Gastroesophageal sphincter (tissue), 4 donors: Measurements from ENCODE around the gene BAHCC1. TPM values are rescaled to one million over a fixed set of nuclear protein-coding genes. Genes with fewer than 3 reads are reported as not detected.

Experiments used
- ATAC-seq: fragments of 150-250 bp; one replicate; pipeline ENCODE4 v1.9.1; 2016; ENCODE audit warnings: mild to moderate bottlenecking, moderate library complexity
- H3K27ac ChIP-seq, 4 donors: fragments of 200-600 bp; sonication (generic) in 3 of 4; 1 replicate in 3 of 4; 2 replicates in 1 of 4; pipeline ENCODE4 v1.5.1; 2016 to 2019
- H3K27me3 ChIP-seq: fragments of 200-600 bp; sonication (generic); one replicate; pipeline ENCODE4 v1.5.1; 2019
- H3K36me3 ChIP-seq, 2 donors: fragments of 200-600 bp; sonication (generic); one replicate each; pipeline ENCODE4 v1.5.1; 2019; ENCODE audit warnings: control low read depth in 1 of 2
- H3K4me1 ChIP-seq, 3 donors: fragments of 200-600 bp; sonication (generic); 1 replicate in 2 of 3; 2 replicates in 1 of 3; pipeline ENCODE4 v1.5.1; 2016 to 2019; ENCODE audit warnings: control low read depth in 2 of 3
- H3K4me3 ChIP-seq, 2 donors: fragments of 200-600 bp; sonication (generic); one replicate each; pipeline ENCODE4 v1.5.1; 2019; ENCODE audit warnings: mild to moderate bottlenecking in 1 of 2, moderate library complexity in 1 of 2
- H3K9me3 ChIP-seq, 3 donors: fragments of 200-600 bp; sonication (generic); one replicate each; pipeline ENCODE4 v1.5.1; 2017 to 2019; ENCODE audit warnings: control low read depth in 2 of 3
- CTCF ChIP-seq, 4 experiments: fragments of 200-600 bp in 2 of 4; fragments of 450-650 bp in 2 of 4; sonication (generic) in 1 of 4; IDR thresholded peaks; one replicate each; pipeline ENCODE4 v1.5.1; 2017 to 2019; ENCODE audit warnings: antibody characterized with exemption in 4 of 4, mild to moderate bottlenecking in 2 of 4, moderate library complexity in 2 of 4
- EP300 ChIP-seq: sonication (generic); formaldehyde crosslinking; IDR thresholded peaks from one replicate; pipeline ENCODE4 v1.6.1; 2017; ENCODE audit warnings: antibody characterized with exemption, mild to moderate bottlenecking
- POLR2A ChIP-seq, 2 donors: fragments of 450-650 bp; IDR thresholded peaks; one replicate each; pipeline ENCODE4 v1.6.1; 2017; ENCODE audit warnings: antibody characterized with exemption in 2 of 2, mild to moderate bottlenecking in 2 of 2, moderate library complexity in 1 of 2
- POLR2AphosphoS5 ChIP-seq: sonication (generic); formaldehyde crosslinking; IDR thresholded peaks from one replicate; pipeline ENCODE4 v1.6.1; 2017; ENCODE audit warnings: antibody characterized with exemption
- WGBS, 2 donors: methylation state at CpG; one replicate each; pipeline ENCODE4 v1.1.5; 2018; ENCODE audit warnings: low coverage in 1 of 2; 5-methylcytosine and 5-hydroxymethylcytosine counted together
- total RNA-seq, 4 donors: library from RNA; depleted of rRNA; stranded (reverse); fragments of >200 nt; gene quantifications; one replicate each; pipeline ENCODE4 v1.1.0, GENCODE V29; 2016

BAHCC1 gene
- total RNA-seq, 4 donors from 2014 or later, result 17.5 to 34.3 (median 19.5) TPM

- Histone ChIP-seq H3K4me1 (peaks cover 26 to 86% (median 62%) of the 10 kb centered on the region in 3 donors), H3K27ac (peak overlapping the region in 2 of 4 donors; percentile 62 to 75), H3K36me3 (peaks cover 0 to 8% of the 10 kb centered on the region in 2 donors), H3K27me3 (no peaks in the 10 kb centered on the region), H3K4me3 (no peak overlapping the region), H3K9me3 (no peaks in the 10 kb centered on the region)
- no peak for TF ChIP-seq CTCF (IDR thresholded peaks at IDR 0.05)
- no peak for TF ChIP-seq POLR2AphosphoS5
- no peak for TF ChIP-seq POLR2A (IDR thresholded peaks at IDR 0.05)
- no peak for TF ChIP-seq EP300
- no peak for ATAC-seq
- WGBS, 2 donors, result 91 to 100% methylated on average over 2 to 3 of the region's 22 CpGs
These were observed 31.3 kb downstream of the BAHCC1 start for GRCh38 chr17:81426393-81427172.

- TF ChIP-seq CTCF (IDR thresholded peaks at IDR 0.05) (no peak), EP300 (no peak), POLR2A (IDR thresholded peaks at IDR 0.05) (no peak), POLR2AphosphoS5 (peak; percentile 78)
- Histone ChIP-seq H3K9me3 (no peaks in the 10 kb centered on the region), H3K27ac (peak overlapping the region in 3 of 4 donors; percentile 62 to 75 (median 72)), H3K27me3 (no peaks in the 10 kb centered on the region), H3K4me3 (no peak overlapping the region), H3K4me1 (peaks cover 24 to 84% (median 54%) of the 10 kb centered on the region in 3 donors), H3K36me3 (peaks cover 0 to 8% of the 10 kb centered on the region in 2 donors)
- 40 to 57% methylated on average over 2 to 9 of the region's 41 CpGs for WGBS, 2 donors
- no peak for ATAC-seq
These were observed 32.2 kb downstream of the BAHCC1 start for GRCh38 chr17:81427173-81428120.

- no peaks in the 10 kb centered on the region for H3K27me3 ChIP-seq
- no peak overlapping the region for H3K4me3 ChIP-seq
- WGBS, 2 donors, result no CpG with 5 or more reads among the region's 12 CpGs
- H3K36me3 ChIP-seq, result peaks cover 0 to 8% of the 10 kb centered on the region in 2 donors
- peak overlapping the region in 3 of 4 donors; percentile 62 to 75 (median 72) for H3K27ac ChIP-seq
- H3K4me1 ChIP-seq, result peaks cover 18 to 82% (median 47%) of the 10 kb centered on the region in 3 donors
- TF ChIP-seq CTCF (IDR thresholded peaks at IDR 0.05) (no peak), POLR2AphosphoS5 (no peak), POLR2A (IDR thresholded peaks at IDR 0.05) (no peak), EP300 (no peak)
- H3K9me3 ChIP-seq, result no peaks in the 10 kb centered on the region
- ATAC-seq, result no peak
These were observed 32.9 kb downstream of the BAHCC1 start for GRCh38 chr17:81428121-81428515.

GRCh38 chr17:81428516-81428915 is 33.3 kb downstream of the BAHCC1 start:
- H3K27me3 ChIP-seq, result no peaks in the 10 kb centered on the region

More at GRCh38 chr17:81428516-81428915, 33.3 kb downstream of the BAHCC1 start:
- no peak for ATAC-seq
- H3K4me3 ChIP-seq, result no peak overlapping the region
- WGBS, 2 donors, result 63% methylated on average over 7 of the region's 11 CpGs; no CpG with 5 or more reads in 1 of the 2 donors
- peak overlapping the region in 3 of 4 donors; percentile 62 to 75 (median 72) for H3K27ac ChIP-seq
- peaks cover 16 to 82% (median 46%) of the 10 kb centered on the region in 3 donors for H3K4me1 ChIP-seq
- peaks cover 0 to 8% of the 10 kb centered on the region in 2 donors for H3K36me3 ChIP-seq
- H3K9me3 ChIP-seq, result no peaks in the 10 kb centered on the region
- TF ChIP-seq POLR2AphosphoS5 (no peak), CTCF (IDR thresholded peaks at IDR 0.05) (no peak), POLR2A (IDR thresholded peaks at IDR 0.05) (no peak), EP300 (no peak)
